Peyer's patch (tissue), 4 donors: ENCODE data around the gene PASK. TPM values are rescaled to one million over a fixed set of nuclear protein-coding genes. Genes with fewer than 3 reads are reported as not detected.

Experiments used
- DNase-seq, 3 donors: peaks; one replicate each; pipeline ENCODE4 v3.0.0-alpha.2; 2017 to 2019
- H3K27ac ChIP-seq, 4 donors: fragments of 200-600 bp; sonication (generic); one replicate each; pipeline ENCODE4 v1.5.1; 2016 to 2019
- H3K27me3 ChIP-seq, 2 donors: fragments of 200-600 bp; sonication (generic); one replicate each; pipeline ENCODE4 v1.5.1; 2019
- H3K36me3 ChIP-seq, 3 donors: fragments of 200-600 bp; sonication (generic); one replicate each; pipeline ENCODE4 v1.5.1; 2016 to 2019
- H3K4me1 ChIP-seq, 4 donors: fragments of 200-600 bp; sonication (generic); one replicate each; pipeline ENCODE4 v1.5.1; 2016 to 2019
- H3K4me3 ChIP-seq, 4 donors: fragments of 200-600 bp; sonication (generic); 1 replicate in 3 of 4; 2 replicates in 1 of 4; pipeline ENCODE4 v1.5.1; 2016 to 2019; ENCODE audit warnings: mild to moderate bottlenecking in 1 of 4
- H3K9me3 ChIP-seq, 4 donors: fragments of 200-600 bp; sonication (generic); one replicate each; pipeline ENCODE4 v1.5.1; 2016 to 2019; ENCODE audit warnings: mild to moderate bottlenecking in 1 of 4
- POLR2A ChIP-seq, 2 donors: fragments of 450-650 bp; IDR thresholded peaks; one replicate each; pipeline ENCODE4 v1.5.1; 2017; ENCODE audit warnings: antibody characterized with exemption in 2 of 2, mild to moderate bottlenecking in 2 of 2, moderate library complexity in 2 of 2
- total RNA-seq, 4 donors: library from RNA; depleted of rRNA; stranded (reverse); fragments of >200 nt; gene quantifications; one replicate each; pipeline ENCODE4 v1.1.0, GENCODE V29; 2016
- TF ChIP-seq, protein P1 (sequence below), 6 experiments: fragments of 450-650 bp in 4 of 6; fragments of 200-600 bp in 2 of 6; sonication (generic) in 1 of 6; IDR thresholded peaks; one replicate each; pipeline ENCODE4 v1.5.1; 2017 to 2019; ENCODE audit warnings: antibody characterized with exemption in 6 of 6, mild to moderate bottlenecking in 3 of 6, moderate library complexity in 1 of 6

Gene PASK
- total RNA-seq, 4 donors from 2014 or later = 12.1 to 790 (median 26.7) TPM

GRCh38 chr2:241178961-241179360, 29.7 kb upstream of the PASK start:
- no peak for DNase-seq
- H3K27ac ChIP-seq = no peak overlapping the region
- TF ChIP-seq POLR2A (IDR thresholded peaks at IDR 0.05) = no peak
- TF ChIP-seq, protein P1, sequence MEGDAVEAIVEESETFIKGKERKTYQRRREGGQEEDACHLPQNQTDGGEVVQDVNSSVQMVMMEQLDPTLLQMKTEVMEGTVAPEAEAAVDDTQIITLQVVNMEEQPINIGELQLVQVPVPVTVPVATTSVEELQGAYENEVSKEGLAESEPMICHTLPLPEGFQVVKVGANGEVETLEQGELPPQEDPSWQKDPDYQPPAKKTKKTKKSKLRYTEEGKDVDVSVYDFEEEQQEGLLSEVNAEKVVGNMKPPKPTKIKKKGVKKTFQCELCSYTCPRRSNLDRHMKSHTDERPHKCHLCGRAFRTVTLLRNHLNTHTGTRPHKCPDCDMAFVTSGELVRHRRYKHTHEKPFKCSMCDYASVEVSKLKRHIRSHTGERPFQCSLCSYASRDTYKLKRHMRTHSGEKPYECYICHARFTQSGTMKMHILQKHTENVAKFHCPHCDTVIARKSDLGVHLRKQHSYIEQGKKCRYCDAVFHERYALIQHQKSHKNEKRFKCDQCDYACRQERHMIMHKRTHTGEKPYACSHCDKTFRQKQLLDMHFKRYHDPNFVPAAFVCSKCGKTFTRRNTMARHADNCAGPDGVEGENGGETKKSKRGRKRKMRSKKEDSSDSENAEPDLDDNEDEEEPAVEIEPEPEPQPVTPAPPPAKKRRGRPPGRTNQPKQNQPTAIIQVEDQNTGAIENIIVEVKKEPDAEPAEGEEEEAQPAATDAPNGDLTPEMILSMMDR (IDR thresholded peaks at IDR 0.05) = no peak
- peaks cover 0 to 80% (median 0%) of the 10 kb centered on the region in 3 donors for H3K36me3 ChIP-seq
- H3K9me3 ChIP-seq = no peaks in the 10 kb centered on the region
- no peak overlapping the region for H3K4me3 ChIP-seq
- no peaks in the 10 kb centered on the region for H3K27me3 ChIP-seq
- no peaks in the 10 kb centered on the region for H3K4me1 ChIP-seq

DNA sequence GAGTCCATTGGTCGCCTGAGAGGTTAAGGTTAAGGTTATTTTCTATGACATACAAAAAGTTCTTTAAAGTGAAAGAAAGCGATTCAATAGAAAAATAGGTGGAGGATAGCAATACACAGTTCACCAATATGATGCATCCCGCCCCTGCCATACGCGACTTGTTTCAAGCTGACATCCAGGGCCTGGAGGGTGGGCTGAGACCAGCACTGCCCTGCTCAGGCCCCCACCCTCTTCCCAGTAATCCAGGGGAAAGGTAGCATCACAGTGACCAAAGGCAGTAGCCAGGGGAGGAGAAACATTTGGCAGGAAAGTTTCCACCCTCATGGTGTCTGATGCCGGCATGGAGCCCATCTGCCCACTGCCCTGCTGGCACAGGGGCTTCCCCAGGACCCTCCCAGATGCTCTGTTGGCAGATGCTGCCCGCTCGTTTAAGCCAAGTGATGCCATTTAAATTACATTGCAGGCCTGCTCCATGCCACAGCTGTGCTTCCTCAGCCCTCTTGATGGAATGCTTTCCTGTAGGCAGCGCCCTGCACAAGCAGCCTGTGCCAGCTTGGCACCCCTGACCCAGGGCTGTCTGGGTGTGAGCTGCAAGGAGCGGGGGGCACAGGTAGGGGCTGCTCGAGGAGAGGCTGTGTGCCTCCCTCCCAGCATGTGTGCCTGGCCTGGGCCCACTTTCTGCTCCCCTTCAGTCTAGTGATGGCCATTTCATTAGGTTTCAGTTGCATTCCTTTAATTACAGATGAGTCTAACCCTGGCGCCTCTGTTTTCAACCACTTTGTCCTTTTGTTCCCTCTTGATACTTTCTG, 28.5 kb upstream of the PASK start:
- no peak for TF ChIP-seq POLR2A (IDR thresholded peaks at IDR 0.05)
- TF ChIP-seq, protein P1 (IDR thresholded peaks at IDR 0.05) = no peak
- Histone ChIP-seq H3K4me3 (no peak overlapping the region), H3K4me1 (no peaks in the 10 kb centered on the region), H3K9me3 (no peaks in the 10 kb centered on the region), H3K27ac (no peak overlapping the region), H3K36me3 (peaks cover 0 to 72% (median 0%) of the 10 kb centered on the region in 3 donors), H3K27me3 (no peaks in the 10 kb centered on the region)
- no peak for DNase-seq

DNA sequence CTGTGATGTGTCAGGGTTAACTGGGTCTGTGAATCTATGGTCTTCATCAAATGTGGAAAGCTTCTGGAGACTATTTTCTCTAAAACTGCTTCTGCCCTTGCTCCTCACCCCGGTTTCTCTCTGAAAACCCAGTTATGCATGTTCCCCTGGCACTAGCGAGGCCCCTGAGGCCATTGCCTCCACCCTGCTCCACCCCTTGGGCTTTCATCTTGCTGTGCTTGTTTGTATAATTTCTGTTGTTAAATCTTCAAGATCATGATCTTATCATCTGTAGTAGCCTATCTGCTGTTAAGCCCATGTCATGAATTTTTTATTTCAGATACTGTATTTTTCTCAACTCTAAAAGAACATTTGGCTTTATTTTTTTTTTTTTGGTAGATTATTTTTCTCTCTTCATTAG, 24.3 kb upstream of the PASK start:
- H3K36me3 ChIP-seq = peaks cover 0 to 75% (median 0%) of the 10 kb centered on the region in 3 donors
- H3K27me3 ChIP-seq = no peaks in the 10 kb centered on the region
- DNase-seq = no peak
- no peak for TF ChIP-seq POLR2A (IDR thresholded peaks at IDR 0.05)
- TF ChIP-seq, protein P1 (IDR thresholded peaks at IDR 0.05) = no peak
- H3K4me1 ChIP-seq = no peaks in the 10 kb centered on the region
- no peak overlapping the region for H3K27ac ChIP-seq
- peaks cover 0 to 7% (median 3%) of the 10 kb centered on the region in 4 donors for H3K9me3 ChIP-seq
- H3K4me3 ChIP-seq = no peak overlapping the region

DNA sequence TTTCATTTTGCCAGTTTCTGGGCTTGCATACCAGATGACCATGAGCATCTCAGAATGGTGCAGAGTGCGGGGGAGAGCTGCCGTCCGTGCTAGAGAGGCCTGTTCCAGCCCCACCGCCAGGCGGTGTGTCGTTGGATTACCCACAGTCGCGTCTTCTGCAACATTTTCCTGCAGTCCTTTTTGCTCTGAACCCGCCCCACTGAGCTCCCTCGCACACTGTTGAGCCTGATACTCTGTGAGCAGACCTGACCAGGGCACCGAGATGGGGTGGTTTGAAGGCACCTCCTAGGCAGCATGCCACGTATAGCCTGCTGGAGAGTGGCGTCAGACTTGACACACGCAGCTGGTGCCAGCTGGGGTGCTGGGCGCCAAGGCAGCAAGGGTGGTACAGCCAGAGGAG, 19.1 kb upstream of the PASK start:
- Histone ChIP-seq H3K27me3 (no peaks in the 10 kb centered on the region), H3K27ac (no peak overlapping the region), H3K9me3 (peaks cover 0 to 7% (median 3%) of the 10 kb centered on the region in 4 donors), H3K4me3 (no peak overlapping the region), H3K4me1 (no peaks in the 10 kb centered on the region), H3K36me3 (peaks cover 0 to 86% (median 0%) of the 10 kb centered on the region in 3 donors)
- no peak for DNase-seq
- TF ChIP-seq, protein P1 (IDR thresholded peaks at IDR 0.05) = no peak
- no peak for TF ChIP-seq POLR2A (IDR thresholded peaks at IDR 0.05)

- DNase-seq = no peak
- no peaks in the 10 kb centered on the region for H3K27me3 ChIP-seq
- H3K27ac ChIP-seq = no peak overlapping the region
- no peaks in the 10 kb centered on the region for H3K9me3 ChIP-seq
- H3K36me3 ChIP-seq = peaks cover 0 to 76% (median 0%) of the 10 kb centered on the region in 3 donors
- no peak for TF ChIP-seq POLR2A (IDR thresholded peaks at IDR 0.05)
- TF ChIP-seq, protein P1 (IDR thresholded peaks at IDR 0.05) = no peak
- H3K4me3 ChIP-seq = no peak overlapping the region
- H3K4me1 ChIP-seq = no peaks in the 10 kb centered on the region
These were observed 14.4 kb upstream of the PASK start for GRCh38 chr2:241163601-241164118.
